ENCODE results near the gene TCP11L2.
"Not testable (repeated sequence)": the region's sequence is repeated elsewhere in the genome, so short reads cannot be mapped to it uniquely, and the experiment has no call there.

Gene TCP11L2

GRCh38 chr12:106345746-106346145 lies 43.2 kb downstream of the TCP11L2 start:
- no peak for DNase-seq

GRCh38 chr12:106348411-106348810 lies 45.9 kb downstream of the TCP11L2 start:
- no peak for DNase-seq

- no peak for DNase-seq
Observed at GRCh38 chr12:106353175-106353574, 50.6 kb downstream of the TCP11L2 start.

- peak; percentile 99 for DNase-seq
Observed at GRCh38 chr12:106357549-106358395, 55.2 kb downstream of the TCP11L2 start, which contains the start of gene POLR3B. Gene POLR3B (plus strand): TSS chr12:106357748. CDS start chr12:106357880, 132 bp downstream.

GRCh38 chr12:106358396-106359241 lies 56.1 kb downstream of the TCP11L2 start:
- no peak for DNase-seq

- no peak for DNase-seq
Observed at GRCh38 chr12:106359646-106360399, 57.3 kb downstream of the TCP11L2 start.

GRCh38 chr12:106360400-106360994 lies 58.0 kb downstream of the TCP11L2 start:
- no peak for DNase-seq

- DNase-seq = no peak
Observed at GRCh38 chr12:106362971-106363370, 60.4 kb downstream of the TCP11L2 start.

GRCh38 chr12:106364261-106364660 lies 61.7 kb downstream of the TCP11L2 start:
- DNase-seq = no peak

- no peak for DNase-seq
Observed at GRCh38 chr12:106369624-106370346, 67.3 kb downstream of the TCP11L2 start.

- no peak for DNase-seq
Observed at GRCh38 chr12:106378788-106379187, 76.3 kb downstream of the TCP11L2 start.

GRCh38 chr12:106380954-106381353 lies 78.4 kb downstream of the TCP11L2 start:
- DNase-seq = no peak

- DNase-seq = not testable (repeated sequence)
Observed at GRCh38 chr12:106381866-106382265, 79.3 kb downstream of the TCP11L2 start.

- DNase-seq = no peak
Observed at GRCh38 chr12:106386813-106387535, 84.4 kb downstream of the TCP11L2 start.

GRCh38 chr12:106387848-106388377 lies 85.4 kb downstream of the TCP11L2 start:
- DNase-seq = no peak

GRCh38 chr12:106389151-106389550 lies 86.6 kb downstream of the TCP11L2 start:
- no peak for DNase-seq

- DNase-seq = no peak
Observed at GRCh38 chr12:106392759-106393158, 90.2 kb downstream of the TCP11L2 start.
